Fibroblast of the aortic adventitia (primary cell): ENCODE data around the gene ZDHHC21. TPM values are rescaled to one million over a fixed set of nuclear protein-coding genes. Genes with fewer than 3 reads are reported as not detected.

Experiments
- DNase-seq: peaks from one replicate; pipeline ENCODE4 v3.0.0-alpha.2; 2010; ENCODE audit warnings: low read depth
- H3K4me3 ChIP-seq: 2 replicates; pipeline ENCODE4 v1.5.1; 2011; ENCODE audit warnings: low read depth, mild to moderate bottlenecking, control low read depth, low read length, moderate library complexity
- total RNA-seq: library from RNA; depleted of rRNA; stranded (reverse); fragments of >200 nt; gene quantifications from 2 replicates; pipeline ENCODE4 v1.2.3, GENCODE V29; 2012; ENCODE audit warnings: low replicate concordance
- TF ChIP-seq, protein P1 (sequence below): IDR thresholded peaks from 2 replicates; pipeline ENCODE4 v1.5.1; 2011; ENCODE audit warnings: mild to moderate bottlenecking, low read length, control low read depth, inconsistent platforms; ENCODE audit not compliant: insufficient read depth

Gene ZDHHC21
- total RNA-seq, 1 donor = 11.8 TPM

DNA sequence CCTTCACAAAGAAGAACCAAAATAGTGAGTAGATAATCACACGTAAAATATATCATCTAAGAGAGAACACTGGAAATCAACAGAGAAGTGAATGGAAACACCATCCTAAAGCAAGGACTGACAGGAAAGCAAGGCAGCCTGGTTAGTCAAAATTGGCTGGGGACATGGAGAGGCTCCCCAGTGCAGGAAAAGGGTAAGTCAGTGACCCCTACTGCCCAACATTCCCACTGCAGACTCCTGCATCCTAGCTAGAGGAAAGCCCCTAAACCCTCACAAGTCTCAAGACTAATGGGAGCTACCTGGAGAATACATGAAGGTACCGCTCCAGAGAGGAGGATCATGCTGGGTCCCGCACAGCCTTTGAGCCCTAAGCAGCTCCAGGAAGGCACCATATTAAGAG lies 60.1 kb downstream of the ZDHHC21 start:
- DNase-seq = no peak
- H3K4me3 ChIP-seq = no peak overlapping the region
- TF ChIP-seq, protein P1, sequence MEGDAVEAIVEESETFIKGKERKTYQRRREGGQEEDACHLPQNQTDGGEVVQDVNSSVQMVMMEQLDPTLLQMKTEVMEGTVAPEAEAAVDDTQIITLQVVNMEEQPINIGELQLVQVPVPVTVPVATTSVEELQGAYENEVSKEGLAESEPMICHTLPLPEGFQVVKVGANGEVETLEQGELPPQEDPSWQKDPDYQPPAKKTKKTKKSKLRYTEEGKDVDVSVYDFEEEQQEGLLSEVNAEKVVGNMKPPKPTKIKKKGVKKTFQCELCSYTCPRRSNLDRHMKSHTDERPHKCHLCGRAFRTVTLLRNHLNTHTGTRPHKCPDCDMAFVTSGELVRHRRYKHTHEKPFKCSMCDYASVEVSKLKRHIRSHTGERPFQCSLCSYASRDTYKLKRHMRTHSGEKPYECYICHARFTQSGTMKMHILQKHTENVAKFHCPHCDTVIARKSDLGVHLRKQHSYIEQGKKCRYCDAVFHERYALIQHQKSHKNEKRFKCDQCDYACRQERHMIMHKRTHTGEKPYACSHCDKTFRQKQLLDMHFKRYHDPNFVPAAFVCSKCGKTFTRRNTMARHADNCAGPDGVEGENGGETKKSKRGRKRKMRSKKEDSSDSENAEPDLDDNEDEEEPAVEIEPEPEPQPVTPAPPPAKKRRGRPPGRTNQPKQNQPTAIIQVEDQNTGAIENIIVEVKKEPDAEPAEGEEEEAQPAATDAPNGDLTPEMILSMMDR = no peak

DNA sequence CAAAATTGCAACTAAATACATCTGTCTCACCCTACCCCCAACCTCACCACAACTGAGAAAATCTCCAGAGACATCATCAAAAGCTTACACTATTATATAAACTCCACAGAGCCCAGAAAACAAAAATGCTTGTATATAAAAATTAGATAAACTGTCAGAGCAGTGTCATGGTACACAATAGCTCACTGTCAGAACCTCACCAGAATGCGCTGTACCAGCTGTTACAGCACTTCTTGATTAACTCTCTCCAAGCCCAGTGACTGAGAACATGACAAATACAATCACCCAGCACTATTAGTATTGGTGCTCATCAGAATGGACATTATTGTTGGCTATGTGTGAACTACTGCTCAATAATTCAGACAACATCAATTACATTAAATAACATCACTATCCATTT lies 65.7 kb downstream of the ZDHHC21 start:
- TF ChIP-seq, protein P1 = no peak
- no peak for DNase-seq
- no peak overlapping the region for H3K4me3 ChIP-seq

DNA sequence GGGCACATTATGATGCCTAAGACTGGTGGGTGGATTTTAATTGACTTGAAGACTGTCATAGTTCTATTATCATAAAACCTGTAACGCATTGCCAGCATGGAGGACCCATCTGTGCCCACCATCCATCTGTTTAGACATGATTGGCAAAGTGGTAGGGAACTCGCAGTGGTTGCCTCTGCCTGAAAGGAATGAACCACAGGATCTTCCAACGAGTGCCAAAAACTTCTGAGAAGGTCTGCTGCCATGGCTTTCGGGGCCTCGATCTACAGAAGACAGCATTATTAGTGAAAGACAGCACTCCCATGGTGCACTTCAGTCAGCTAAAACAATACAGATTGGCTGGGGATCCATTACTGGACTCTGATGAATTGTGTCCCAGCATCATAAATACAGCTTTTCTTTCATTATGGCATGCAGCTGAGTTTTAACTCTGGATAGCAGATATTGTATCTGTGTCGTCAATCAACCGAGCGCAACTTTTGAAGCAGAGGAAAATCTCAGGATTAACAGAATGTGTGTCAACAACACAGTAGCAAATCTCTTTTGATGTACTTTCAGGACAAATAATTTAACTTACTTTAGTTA lies 74.3 kb downstream of the ZDHHC21 start:
- no peak for DNase-seq
- TF ChIP-seq, protein P1 = no peak
- H3K4me3 ChIP-seq = no peak overlapping the region

DNA sequence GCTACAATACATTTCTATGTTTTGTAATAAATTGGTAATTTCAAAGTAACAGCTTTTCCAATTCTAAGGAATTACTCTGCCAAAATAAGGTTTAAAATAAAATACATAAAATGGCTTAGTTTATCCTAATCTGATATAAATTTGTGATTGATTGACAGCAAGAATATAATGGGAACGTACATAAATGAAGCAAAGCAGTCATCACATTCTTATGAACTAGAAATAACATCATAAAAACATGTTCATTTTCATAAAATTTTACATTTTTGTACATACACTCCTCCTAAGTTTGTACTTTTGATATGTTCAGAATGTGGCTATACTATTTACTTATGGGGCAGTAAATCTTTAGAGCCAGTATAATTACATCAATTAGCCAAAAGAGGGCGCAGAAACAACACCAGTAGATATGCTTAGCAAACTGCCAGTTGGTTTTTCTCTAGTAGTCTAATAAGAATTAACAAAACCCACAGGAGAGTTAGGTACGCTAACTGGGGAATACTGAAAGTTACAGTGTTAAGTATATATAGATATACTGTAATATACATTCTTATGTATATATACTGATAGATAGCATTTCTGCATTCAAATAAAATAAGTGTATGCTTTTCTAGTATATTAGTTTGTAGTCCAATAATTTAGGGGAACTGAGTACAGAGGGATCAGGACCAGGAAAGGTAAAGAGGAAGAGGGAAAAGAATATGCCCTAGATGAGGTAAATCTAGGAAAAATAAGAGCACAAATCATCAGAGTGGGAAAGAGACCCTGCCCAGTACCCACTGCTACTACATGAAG lies 76.8 kb downstream of the ZDHHC21 start:
- DNase-seq = peak; percentile 84
- H3K4me3 ChIP-seq = no peak overlapping the region
- TF ChIP-seq, protein P1 = peak; percentile 66

DNA sequence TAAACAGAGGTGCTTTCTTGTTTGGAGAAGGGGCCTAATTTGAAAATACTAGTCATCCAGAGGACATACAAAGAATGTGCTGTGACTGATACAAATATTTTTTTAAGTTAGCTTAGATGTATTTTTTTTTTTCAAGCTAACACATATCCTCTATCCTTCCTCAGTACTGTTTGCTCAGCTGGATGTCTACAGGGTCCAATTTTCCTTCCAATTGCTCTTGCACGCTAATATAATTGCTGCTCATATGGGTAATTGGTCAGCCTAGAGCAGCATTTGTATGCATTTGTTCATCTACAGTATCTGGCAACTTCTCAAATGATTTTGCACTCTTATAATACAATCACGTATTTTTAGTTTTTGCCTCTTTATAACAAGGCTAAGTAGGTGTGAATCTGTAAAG lies 84.7 kb downstream of the ZDHHC21 start:
- no peak for DNase-seq
- no peak overlapping the region for H3K4me3 ChIP-seq
- TF ChIP-seq, protein P1 = no peak

DNA sequence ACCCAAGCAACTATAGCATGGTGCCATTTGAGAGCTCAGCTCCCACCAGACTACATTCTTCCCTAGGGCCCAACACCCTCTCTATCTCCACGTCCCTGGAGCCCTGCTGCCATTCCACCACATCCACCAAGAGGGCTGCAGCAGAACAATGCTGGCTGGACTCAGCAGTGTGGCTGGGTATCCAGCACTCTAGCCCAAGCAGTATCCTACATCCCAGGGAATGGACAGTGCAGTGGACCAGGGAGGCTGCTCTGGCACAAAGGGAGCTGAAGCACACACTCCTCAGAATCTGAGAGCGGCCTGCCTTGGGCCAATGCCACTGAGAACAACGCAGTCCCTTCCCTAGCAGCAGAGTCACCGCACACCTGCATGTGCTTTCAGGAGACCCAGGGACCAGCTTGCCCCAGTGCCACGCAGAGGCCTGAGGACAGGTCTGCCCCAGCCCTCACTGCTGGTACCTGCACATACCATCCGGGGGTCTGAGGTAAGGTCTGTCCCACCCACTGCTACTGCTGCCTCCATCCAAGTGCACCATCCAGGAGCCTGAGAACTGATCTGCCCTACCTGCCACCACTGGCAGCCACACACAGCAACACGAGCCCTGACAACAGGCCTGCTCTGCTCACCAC lies 95.9 kb downstream of the ZDHHC21 start:
- no peak for DNase-seq
- TF ChIP-seq, protein P1 = no peak
- no peak overlapping the region for H3K4me3 ChIP-seq
